HL-60 (cell line): ENCODE measurements around the gene ACTRT2.

Experiments used
- GABPA ChIP-seq: IDR thresholded peaks from 2 replicates; pipeline ENCODE4 v1.6.1; 2012; ENCODE audit warnings: low read depth
- TF ChIP-seq, protein P1 (sequence below): IDR thresholded peaks from 2 replicates; pipeline ENCODE4 v1.6.1; 2012; ENCODE audit warnings: low read depth; ENCODE audit not compliant: insufficient replicate concordance
- TF ChIP-seq, protein P2 (sequence below): IDR thresholded peaks from one replicate; pipeline ENCODE4 v1.5.1; 2011; ENCODE audit warnings: low read length, control low read depth, inconsistent platforms; ENCODE audit not compliant: insufficient read depth

DNA sequence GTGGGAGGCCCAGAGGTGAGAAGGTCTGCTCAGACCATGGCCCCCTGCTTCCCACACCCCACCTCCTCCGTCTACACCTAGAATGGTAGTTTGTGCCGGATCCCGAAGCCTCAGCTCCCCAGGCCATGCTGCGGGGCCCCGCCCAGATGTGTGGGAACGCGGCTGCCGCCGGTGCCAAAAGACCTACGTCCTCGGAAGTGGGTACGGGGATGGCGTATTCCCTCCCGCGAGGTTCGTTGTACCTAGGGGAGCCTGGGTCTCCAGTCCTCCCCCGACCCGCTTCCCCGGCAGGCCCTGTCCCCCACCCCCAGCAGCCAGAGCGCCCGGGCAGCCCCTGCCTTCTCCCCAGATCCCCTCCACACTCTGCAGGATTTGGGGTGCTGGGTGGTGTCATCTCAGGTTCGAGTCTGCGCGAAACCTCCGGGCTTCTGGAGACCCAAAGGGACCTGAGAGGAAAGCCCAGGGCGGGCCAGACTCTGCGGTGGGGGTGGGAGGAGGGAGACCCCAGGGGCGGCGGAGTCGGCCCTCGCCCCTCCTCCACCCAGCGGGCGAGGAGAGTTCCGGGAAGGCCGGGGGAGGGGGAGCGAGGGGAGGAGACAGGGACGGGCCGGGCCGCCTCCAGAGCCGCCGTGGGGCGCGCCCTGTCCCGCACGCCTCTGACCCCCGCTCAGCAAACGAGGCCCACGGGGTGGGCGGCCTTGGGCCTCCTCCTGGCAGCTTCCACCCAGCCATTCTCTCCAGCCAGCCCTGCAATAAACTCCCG lies 41.5 kb downstream of the ACTRT2 start:
- TF ChIP-seq, protein P1, sequence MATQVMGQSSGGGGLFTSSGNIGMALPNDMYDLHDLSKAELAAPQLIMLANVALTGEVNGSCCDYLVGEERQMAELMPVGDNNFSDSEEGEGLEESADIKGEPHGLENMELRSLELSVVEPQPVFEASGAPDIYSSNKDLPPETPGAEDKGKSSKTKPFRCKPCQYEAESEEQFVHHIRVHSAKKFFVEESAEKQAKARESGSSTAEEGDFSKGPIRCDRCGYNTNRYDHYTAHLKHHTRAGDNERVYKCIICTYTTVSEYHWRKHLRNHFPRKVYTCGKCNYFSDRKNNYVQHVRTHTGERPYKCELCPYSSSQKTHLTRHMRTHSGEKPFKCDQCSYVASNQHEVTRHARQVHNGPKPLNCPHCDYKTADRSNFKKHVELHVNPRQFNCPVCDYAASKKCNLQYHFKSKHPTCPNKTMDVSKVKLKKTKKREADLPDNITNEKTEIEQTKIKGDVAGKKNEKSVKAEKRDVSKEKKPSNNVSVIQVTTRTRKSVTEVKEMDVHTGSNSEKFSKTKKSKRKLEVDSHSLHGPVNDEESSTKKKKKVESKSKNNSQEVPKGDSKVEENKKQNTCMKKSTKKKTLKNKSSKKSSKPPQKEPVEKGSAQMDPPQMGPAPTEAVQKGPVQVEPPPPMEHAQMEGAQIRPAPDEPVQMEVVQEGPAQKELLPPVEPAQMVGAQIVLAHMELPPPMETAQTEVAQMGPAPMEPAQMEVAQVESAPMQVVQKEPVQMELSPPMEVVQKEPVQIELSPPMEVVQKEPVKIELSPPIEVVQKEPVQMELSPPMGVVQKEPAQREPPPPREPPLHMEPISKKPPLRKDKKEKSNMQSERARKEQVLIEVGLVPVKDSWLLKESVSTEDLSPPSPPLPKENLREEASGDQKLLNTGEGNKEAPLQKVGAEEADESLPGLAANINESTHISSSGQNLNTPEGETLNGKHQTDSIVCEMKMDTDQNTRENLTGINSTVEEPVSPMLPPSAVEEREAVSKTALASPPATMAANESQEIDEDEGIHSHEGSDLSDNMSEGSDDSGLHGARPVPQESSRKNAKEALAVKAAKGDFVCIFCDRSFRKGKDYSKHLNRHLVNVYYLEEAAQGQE, result no peak
- TF ChIP-seq, protein P2, sequence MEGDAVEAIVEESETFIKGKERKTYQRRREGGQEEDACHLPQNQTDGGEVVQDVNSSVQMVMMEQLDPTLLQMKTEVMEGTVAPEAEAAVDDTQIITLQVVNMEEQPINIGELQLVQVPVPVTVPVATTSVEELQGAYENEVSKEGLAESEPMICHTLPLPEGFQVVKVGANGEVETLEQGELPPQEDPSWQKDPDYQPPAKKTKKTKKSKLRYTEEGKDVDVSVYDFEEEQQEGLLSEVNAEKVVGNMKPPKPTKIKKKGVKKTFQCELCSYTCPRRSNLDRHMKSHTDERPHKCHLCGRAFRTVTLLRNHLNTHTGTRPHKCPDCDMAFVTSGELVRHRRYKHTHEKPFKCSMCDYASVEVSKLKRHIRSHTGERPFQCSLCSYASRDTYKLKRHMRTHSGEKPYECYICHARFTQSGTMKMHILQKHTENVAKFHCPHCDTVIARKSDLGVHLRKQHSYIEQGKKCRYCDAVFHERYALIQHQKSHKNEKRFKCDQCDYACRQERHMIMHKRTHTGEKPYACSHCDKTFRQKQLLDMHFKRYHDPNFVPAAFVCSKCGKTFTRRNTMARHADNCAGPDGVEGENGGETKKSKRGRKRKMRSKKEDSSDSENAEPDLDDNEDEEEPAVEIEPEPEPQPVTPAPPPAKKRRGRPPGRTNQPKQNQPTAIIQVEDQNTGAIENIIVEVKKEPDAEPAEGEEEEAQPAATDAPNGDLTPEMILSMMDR, result no peak
- TF ChIP-seq GABPA, result no peak
